ENCODE data around the gene SLC66A2.

GRCh38 chr18:80000877-80001276 is 49.4 kb upstream of the SLC66A2 start:
- TF ChIP-seq CTCF (CRISPR knock-in tag; IDR thresholded peaks at IDR 0.05) (no peak), ATF6 (CRISPR knock-in tag; conservative IDR thresholded peaks at IDR 0.05) (no peak), MEIS1 (CRISPR knock-in tag; IDR thresholded peaks at IDR 0.05; ENCODE audit: borderline replicate concordance) (no peak), ZBTB7A (CRISPR knock-in tag; IDR thresholded peaks at IDR 0.05) (no peak), ARID2 (CRISPR knock-in tag; IDR thresholded peaks at IDR 0.05; ENCODE audit: borderline replicate concordance) (no peak), ZNF280B (CRISPR knock-in tag; IDR thresholded peaks at IDR 0.05; ENCODE audit: borderline replicate concordance) (no peak), AHR (CRISPR knock-in tag; IDR thresholded peaks at IDR 0.05) (no peak), ZEB1 (IDR thresholded peaks at IDR 0.05; ENCODE audit: insufficient replicate concordance, low read depth) (no peak), ZNF687 (CRISPR knock-in tag; IDR thresholded peaks at IDR 0.05) (no peak), ZNF549 (CRISPR knock-in tag; IDR thresholded peaks at IDR 0.05) (no peak), ATF2 (CRISPR knock-in tag; IDR thresholded peaks at IDR 0.05) (no peak), TARDBP (CRISPR knock-in tag; IDR thresholded peaks at IDR 0.05) (no peak), ZSCAN29 (CRISPR knock-in tag; conservative IDR thresholded peaks at IDR 0.05) (no peak)
